GM23338 (cell line): ENCODE results near the gene AGAP1. TPM values are rescaled to one million over a fixed set of nuclear protein-coding genes. Genes with fewer than 3 reads are reported as not detected.

Experiments used
- ATAC-seq: fragments of 200-7000 bp; cut with Tn5 transposase; 3 replicates; pipeline ENCODE4 v1.9.1; 2020
- DNase-seq: peaks from one replicate; pipeline ENCODE4 v3.0.0-alpha.2; 2015; ENCODE audit warnings: low spot score
- H2AFZ ChIP-seq: fragments of 200-600 bp; sonication (generic); 2 replicates; pipeline ENCODE4 v1.8.0; 2016; ENCODE audit warnings: antibody characterized with exemption, mild to moderate bottlenecking, moderate library complexity
- H3F3A ChIP-seq: fragments of 200-600 bp; sonication (generic); replicated peaks from 2 replicates; pipeline ENCODE4 v1.8.0; 2017; ENCODE audit warnings: antibody characterized with exemption, mixed run types, low read depth
- H3K27ac ChIP-seq: fragments of 200-600 bp; sonication (generic); 2 replicates; pipeline ENCODE4 v1.6.1; 2016; ENCODE audit warnings: low read depth
- H3K27me3 ChIP-seq: fragments of 200-600 bp; sonication (generic); 2 replicates; pipeline ENCODE4 v1.8.0; 2016; ENCODE audit warnings: mild to moderate bottlenecking, mixed run types, moderate library complexity; ENCODE audit not compliant: insufficient read depth
- H3K36me3 ChIP-seq: fragments of 200-600 bp; sonication (generic); 2 replicates; pipeline ENCODE4 v1.8.0; 2016; ENCODE audit warnings: mild to moderate bottlenecking; ENCODE audit not compliant: insufficient read depth
- H3K4me1 ChIP-seq: fragments of 200-600 bp; sonication (generic); 2 replicates; pipeline ENCODE4 v1.8.0; 2016; ENCODE audit warnings: mild to moderate bottlenecking, moderate library complexity; ENCODE audit not compliant: insufficient read depth
- H3K4me2 ChIP-seq: fragments of 200-600 bp; sonication (generic); 2 replicates; pipeline ENCODE4 v1.7.1; 2017; ENCODE audit warnings: mixed run types
- H3K4me3 ChIP-seq: fragments of 200-600 bp; sonication (generic); 2 replicates; pipeline ENCODE4 v1.6.1; 2016; ENCODE audit warnings: mixed run types
- H3K79me2 ChIP-seq: fragments of 200-600 bp; sonication (generic); replicated peaks from 2 replicates; pipeline ENCODE4 v1.8.0; 2017; ENCODE audit warnings: mild to moderate bottlenecking; ENCODE audit not compliant: insufficient read depth
- H3K9me2 ChIP-seq: fragments of 200-600 bp; sonication (generic); 2 replicates; pipeline ENCODE4 v1.8.0; 2017; ENCODE audit not compliant: insufficient read depth
- H4K20me1 ChIP-seq: fragments of 200-600 bp; sonication (generic); replicated peaks from 2 replicates; pipeline ENCODE4 v1.8.0; 2017; ENCODE audit warnings: mild to moderate bottlenecking; ENCODE audit not compliant: insufficient read depth
- H3K27ac Mint-ChIP-seq: 2 replicates; pipeline ENCODE4 v1.8.0; 2020; ENCODE audit warnings: inconsistent platforms, mild to moderate bottlenecking, moderate library complexity, mixed read lengths
- H3K27me3 Mint-ChIP-seq: 3 replicates; pipeline ENCODE4 v1.8.0; 2022; ENCODE audit warnings: low read depth, mild to moderate bottlenecking, moderate library complexity, mixed read lengths, inconsistent platforms; ENCODE audit not compliant: insufficient read depth, poor library complexity
- H3K36me3 Mint-ChIP-seq: 3 replicates; pipeline ENCODE4 v1.8.0; 2021; ENCODE audit warnings: low read depth, mild to moderate bottlenecking, inconsistent platforms, moderate library complexity, mixed read lengths
- H3K4me1 Mint-ChIP-seq: 3 replicates; pipeline ENCODE4 v1.8.0; 2020; ENCODE audit warnings: mild to moderate bottlenecking, inconsistent platforms, mixed read lengths
- H3K4me3 Mint-ChIP-seq: 3 replicates; pipeline ENCODE4 v1.8.0; 2021; ENCODE audit warnings: moderate library complexity, mild to moderate bottlenecking, inconsistent platforms, mixed read lengths
- H3K9me3 Mint-ChIP-seq: 3 replicates; pipeline ENCODE4 v1.8.0; 2020; ENCODE audit warnings: moderate library complexity, mild to moderate bottlenecking, inconsistent platforms, mixed read lengths
- CREB1 ChIP-seq: fragments of 250-450 bp; sonication (Bioruptor Pico); IDR thresholded peaks from 2 replicates; pipeline ENCODE4 v1.5.0; 2020; ENCODE audit warnings: low read depth, mild to moderate bottlenecking, moderate library complexity
- EZH2phosphoT487 ChIP-seq: fragments of 200-600 bp; sonication (generic); IDR thresholded peaks from one replicate; pipeline ENCODE4 v1.8.1; 2018; ENCODE audit warnings: antibody characterized with exemption; ENCODE audit not compliant: unreplicated experiment
- JUNB ChIP-seq: IDR thresholded peaks from one replicate; pipeline ENCODE4 v1.6.1; 2016; ENCODE audit warnings: antibody characterized with exemption; ENCODE audit not compliant: unreplicated experiment
- POLR2AphosphoS5 ChIP-seq: IDR thresholded peaks from 2 replicates; pipeline ENCODE4 v1.6.1; 2016; ENCODE audit warnings: antibody characterized with exemption, low read depth
- ZNF114 ChIP-seq: fragments of 250-450 bp; sonication (Bioruptor Pico); IDR thresholded peaks from 2 replicates; pipeline ENCODE4 v1.5.0; 2020; ENCODE audit warnings: mild to moderate bottlenecking, moderate library complexity
- ZNF331 ChIP-seq: fragments of 250-450 bp; sonication (Bioruptor Pico); IDR thresholded peaks from 2 replicates; pipeline ENCODE4 v1.5.0; 2020; ENCODE audit warnings: low read depth, mild to moderate bottlenecking, moderate library complexity
- polyA plus RNA-seq: library from polyadenylated mRNA; unstranded; fragments of >200 nt; fragmentation: Nextera tagmentation; extraction: Ambion mirVana; gene quantifications from 2 replicates; pipeline ENCODE4 v1.2.1, GENCODE V29; 2016
- total RNA-seq: library from RNA; depleted of rRNA; stranded (reverse); fragments of >200 nt; shearing (Covaris generic); gene quantifications from 2 replicates; pipeline ENCODE4 v1.2.3, GENCODE V29; 2014
- TF ChIP-seq, protein P1 (sequence below): fragments of 250-450 bp; sonication (Bioruptor Pico); IDR thresholded peaks from 2 replicates; pipeline ENCODE4 v1.5.0; 2020; ENCODE audit warnings: mild to moderate bottlenecking, moderate library complexity
- TF ChIP-seq, protein P2 (sequence below), 2 experiments: fragments of 200-600 bp in 1 of 2; sonication (generic) in 1 of 2; conservative IDR thresholded peaks; 2 replicates each; pipeline versions ENCODE4 v1.5.1 to v1.6.1; 2016 to 2017; ENCODE audit warnings: antibody characterized with exemption in 2 of 2, low read depth in 2 of 2, mild to moderate bottlenecking in 2 of 2, moderate library complexity in 1 of 2
- TF ChIP-seq, protein P3 (sequence below): IDR thresholded peaks from one replicate; pipeline ENCODE4 v1.6.1; 2018; ENCODE audit warnings: antibody characterized with exemption; ENCODE audit not compliant: unreplicated experiment
- TF ChIP-seq, protein P4 (sequence below): IDR thresholded peaks from 2 replicates; pipeline ENCODE4 v1.6.1; 2016; ENCODE audit warnings: antibody characterized with exemption

Gene AGAP1
- total and polyA plus RNA-seq, 2 experiments from 2014 or later = 13.3 to 27.9 TPM

DNA sequence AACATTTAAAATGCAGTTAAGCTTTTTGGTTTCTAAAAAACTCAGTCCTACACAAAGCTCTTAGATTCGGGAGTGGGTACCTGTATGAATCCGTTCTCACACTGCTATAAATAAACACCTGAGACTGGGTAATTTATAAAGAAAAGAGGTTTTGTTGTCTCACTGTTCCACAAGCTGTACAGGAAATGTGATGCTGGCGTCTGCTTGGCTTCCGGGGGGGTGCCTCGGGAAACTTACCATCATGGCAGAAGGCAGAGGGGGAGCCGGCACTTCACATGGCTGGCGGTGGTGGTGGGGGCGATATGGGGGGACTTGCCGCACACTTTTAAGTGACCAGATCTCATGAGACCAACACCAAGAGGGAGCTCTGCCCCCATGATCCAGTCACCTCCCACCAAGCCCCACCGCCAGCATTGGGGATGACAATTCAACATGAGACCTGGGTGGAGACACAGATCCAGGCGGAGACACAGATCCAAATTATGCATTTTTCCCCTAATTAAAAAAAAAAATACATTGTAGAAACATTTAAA is 451.8 kb downstream of the AGAP1 start (continued):
- TF ChIP-seq, protein P1, sequence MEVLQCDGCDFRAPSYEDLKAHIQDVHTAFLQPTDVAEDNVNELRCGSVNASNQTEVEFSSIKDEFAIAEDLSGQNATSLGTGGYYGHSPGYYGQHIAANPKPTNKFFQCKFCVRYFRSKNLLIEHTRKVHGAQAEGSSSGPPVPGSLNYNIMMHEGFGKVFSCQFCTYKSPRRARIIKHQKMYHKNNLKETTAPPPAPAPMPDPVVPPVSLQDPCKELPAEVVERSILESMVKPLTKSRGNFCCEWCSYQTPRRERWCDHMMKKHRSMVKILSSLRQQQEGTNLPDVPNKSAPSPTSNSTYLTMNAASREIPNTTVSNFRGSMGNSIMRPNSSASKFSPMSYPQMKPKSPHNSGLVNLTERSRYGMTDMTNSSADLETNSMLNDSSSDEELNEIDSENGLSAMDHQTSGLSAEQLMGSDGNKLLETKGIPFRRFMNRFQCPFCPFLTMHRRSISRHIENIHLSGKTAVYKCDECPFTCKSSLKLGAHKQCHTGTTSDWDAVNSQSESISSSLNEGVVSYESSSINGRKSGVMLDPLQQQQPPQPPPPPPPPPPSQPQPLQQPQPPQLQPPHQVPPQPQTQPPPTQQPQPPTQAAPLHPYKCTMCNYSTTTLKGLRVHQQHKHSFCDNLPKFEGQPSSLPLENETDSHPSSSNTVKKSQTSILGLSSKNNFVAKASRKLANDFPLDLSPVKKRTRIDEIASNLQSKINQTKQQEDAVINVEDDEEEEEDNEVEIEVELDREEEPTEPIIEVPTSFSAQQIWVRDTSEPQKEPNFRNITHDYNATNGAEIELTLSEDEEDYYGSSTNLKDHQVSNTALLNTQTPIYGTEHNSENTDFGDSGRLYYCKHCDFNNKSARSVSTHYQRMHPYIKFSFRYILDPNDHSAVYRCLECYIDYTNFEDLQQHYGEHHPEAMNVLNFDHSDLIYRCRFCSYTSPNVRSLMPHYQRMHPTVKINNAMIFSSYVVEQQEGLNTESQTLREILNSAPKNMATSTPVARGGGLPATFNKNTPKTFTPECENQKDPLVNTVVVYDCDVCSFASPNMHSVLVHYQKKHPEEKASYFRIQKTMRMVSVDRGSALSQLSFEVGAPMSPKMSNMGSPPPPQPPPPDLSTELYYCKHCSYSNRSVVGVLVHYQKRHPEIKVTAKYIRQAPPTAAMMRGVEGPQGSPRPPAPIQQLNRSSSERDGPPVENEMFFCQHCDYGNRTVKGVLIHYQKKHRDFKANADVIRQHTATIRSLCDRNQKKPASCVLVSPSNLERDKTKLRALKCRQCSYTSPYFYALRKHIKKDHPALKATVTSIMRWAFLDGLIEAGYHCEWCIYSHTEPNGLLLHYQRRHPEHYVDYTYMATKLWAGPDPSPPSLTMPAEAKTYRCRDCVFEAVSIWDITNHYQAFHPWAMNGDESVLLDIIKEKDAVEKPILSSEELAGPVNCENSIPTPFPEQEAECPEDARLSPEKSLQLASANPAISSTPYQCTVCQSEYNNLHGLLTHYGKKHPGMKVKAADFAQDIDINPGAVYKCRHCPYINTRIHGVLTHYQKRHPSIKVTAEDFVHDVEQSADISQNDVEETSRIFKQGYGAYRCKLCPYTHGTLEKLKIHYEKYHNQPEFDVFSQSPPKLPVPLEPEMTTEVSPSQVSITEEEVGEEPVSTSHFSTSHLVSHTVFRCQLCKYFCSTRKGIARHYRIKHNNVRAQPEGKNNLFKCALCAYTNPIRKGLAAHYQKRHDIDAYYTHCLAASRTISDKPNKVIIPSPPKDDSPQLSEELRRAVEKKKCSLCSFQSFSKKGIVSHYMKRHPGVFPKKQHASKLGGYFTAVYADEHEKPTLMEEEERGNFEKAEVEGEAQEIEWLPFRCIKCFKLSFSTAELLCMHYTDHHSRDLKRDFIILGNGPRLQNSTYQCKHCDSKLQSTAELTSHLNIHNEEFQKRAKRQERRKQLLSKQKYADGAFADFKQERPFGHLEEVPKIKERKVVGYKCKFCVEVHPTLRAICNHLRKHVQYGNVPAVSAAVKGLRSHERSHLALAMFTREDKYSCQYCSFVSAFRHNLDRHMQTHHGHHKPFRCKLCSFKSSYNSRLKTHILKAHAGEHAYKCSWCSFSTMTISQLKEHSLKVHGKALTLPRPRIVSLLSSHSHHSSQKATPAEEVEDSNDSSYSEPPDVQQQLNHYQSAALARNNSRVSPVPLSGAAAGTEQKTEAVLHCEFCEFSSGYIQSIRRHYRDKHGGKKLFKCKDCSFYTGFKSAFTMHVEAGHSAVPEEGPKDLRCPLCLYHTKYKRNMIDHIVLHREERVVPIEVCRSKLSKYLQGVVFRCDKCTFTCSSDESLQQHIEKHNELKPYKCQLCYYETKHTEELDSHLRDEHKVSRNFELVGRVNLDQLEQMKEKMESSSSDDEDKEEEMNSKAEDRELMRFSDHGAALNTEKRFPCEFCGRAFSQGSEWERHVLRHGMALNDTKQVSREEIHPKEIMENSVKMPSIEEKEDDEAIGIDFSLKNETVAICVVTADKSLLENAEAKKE = no peak
- TF ChIP-seq POLR2AphosphoS5 (no peak), CREB1 (no peak), EZH2phosphoT487 (no peak), JUNB (no peak), ZNF331 (CRISPR knock-in tag) (no peak)

DNA sequence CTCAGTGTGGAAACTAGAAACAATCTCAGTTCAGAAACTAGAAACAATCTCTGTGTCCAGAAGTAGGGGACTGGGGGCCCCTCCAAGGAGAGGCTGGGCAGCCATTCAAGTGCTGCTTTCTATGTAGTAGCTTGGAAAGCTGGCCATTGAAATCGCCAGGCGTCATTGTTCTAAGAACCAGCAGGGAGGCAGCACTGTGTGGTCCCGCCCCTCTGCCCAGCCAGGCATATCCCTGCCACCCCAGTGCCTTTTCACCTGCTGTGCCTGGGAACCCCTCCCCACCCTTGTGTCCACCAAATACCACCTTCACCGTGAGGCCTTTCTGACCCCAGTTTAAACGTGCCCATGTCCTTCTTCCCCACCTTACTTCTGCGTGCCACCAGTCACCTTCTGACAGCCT is 452.7 kb downstream of the AGAP1 start:
- 0 out of 2 replicates have a peak, but pooled peaks cover 3% of the 10 kb centered on the region for H3K36me3 ChIP-seq
- H3K9me2 ChIP-seq = no peaks in the 10 kb centered on the region
- no peaks in the 10 kb centered on the region for H3K27me3 ChIP-seq
- H4K20me1 ChIP-seq = peaks cover 4% of the 10 kb centered on the region; the same call in 1 of the 2 replicates
- H2AFZ ChIP-seq = no peak overlapping the region
- H3K27me3 Mint-ChIP-seq = peaks cover 2% of the 10 kb centered on the region
- H3K4me1 Mint-ChIP-seq = peaks cover 27% of the 10 kb centered on the region
- H3K27ac ChIP-seq = no peak overlapping the region
- H3K4me3 Mint-ChIP-seq = no peak overlapping the region
- H3K79me2 ChIP-seq = no peaks in the 10 kb centered on the region
- DNase-seq (peak; percentile 47), ATAC-seq (peak; percentile 65)
- no peak overlapping the region for H3K4me3 ChIP-seq
- no peak overlapping the region for H3K4me2 ChIP-seq
- peaks cover 12% of the 10 kb centered on the region for H3K4me1 ChIP-seq
- H3K27ac Mint-ChIP-seq = no peak overlapping the region
- H3F3A ChIP-seq = no peaks in the 10 kb centered on the region
- H3K36me3 Mint-ChIP-seq = no peaks in the 10 kb centered on the region
- no peaks in the 10 kb centered on the region for H3K9me3 Mint-ChIP-seq
- TF ChIP-seq ZNF331 (CRISPR knock-in tag) = no peak
- TF ChIP-seq, protein P2, sequence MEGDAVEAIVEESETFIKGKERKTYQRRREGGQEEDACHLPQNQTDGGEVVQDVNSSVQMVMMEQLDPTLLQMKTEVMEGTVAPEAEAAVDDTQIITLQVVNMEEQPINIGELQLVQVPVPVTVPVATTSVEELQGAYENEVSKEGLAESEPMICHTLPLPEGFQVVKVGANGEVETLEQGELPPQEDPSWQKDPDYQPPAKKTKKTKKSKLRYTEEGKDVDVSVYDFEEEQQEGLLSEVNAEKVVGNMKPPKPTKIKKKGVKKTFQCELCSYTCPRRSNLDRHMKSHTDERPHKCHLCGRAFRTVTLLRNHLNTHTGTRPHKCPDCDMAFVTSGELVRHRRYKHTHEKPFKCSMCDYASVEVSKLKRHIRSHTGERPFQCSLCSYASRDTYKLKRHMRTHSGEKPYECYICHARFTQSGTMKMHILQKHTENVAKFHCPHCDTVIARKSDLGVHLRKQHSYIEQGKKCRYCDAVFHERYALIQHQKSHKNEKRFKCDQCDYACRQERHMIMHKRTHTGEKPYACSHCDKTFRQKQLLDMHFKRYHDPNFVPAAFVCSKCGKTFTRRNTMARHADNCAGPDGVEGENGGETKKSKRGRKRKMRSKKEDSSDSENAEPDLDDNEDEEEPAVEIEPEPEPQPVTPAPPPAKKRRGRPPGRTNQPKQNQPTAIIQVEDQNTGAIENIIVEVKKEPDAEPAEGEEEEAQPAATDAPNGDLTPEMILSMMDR (conservative IDR thresholded peaks at IDR 0.05; ENCODE audit: low read depth in 2 of 2) = no peak
- TF ChIP-seq CREB1 = no peak
- TF ChIP-seq, protein P3, sequence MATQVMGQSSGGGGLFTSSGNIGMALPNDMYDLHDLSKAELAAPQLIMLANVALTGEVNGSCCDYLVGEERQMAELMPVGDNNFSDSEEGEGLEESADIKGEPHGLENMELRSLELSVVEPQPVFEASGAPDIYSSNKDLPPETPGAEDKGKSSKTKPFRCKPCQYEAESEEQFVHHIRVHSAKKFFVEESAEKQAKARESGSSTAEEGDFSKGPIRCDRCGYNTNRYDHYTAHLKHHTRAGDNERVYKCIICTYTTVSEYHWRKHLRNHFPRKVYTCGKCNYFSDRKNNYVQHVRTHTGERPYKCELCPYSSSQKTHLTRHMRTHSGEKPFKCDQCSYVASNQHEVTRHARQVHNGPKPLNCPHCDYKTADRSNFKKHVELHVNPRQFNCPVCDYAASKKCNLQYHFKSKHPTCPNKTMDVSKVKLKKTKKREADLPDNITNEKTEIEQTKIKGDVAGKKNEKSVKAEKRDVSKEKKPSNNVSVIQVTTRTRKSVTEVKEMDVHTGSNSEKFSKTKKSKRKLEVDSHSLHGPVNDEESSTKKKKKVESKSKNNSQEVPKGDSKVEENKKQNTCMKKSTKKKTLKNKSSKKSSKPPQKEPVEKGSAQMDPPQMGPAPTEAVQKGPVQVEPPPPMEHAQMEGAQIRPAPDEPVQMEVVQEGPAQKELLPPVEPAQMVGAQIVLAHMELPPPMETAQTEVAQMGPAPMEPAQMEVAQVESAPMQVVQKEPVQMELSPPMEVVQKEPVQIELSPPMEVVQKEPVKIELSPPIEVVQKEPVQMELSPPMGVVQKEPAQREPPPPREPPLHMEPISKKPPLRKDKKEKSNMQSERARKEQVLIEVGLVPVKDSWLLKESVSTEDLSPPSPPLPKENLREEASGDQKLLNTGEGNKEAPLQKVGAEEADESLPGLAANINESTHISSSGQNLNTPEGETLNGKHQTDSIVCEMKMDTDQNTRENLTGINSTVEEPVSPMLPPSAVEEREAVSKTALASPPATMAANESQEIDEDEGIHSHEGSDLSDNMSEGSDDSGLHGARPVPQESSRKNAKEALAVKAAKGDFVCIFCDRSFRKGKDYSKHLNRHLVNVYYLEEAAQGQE = no peak
- no peak for TF ChIP-seq ZNF114
- TF ChIP-seq, protein P4, sequence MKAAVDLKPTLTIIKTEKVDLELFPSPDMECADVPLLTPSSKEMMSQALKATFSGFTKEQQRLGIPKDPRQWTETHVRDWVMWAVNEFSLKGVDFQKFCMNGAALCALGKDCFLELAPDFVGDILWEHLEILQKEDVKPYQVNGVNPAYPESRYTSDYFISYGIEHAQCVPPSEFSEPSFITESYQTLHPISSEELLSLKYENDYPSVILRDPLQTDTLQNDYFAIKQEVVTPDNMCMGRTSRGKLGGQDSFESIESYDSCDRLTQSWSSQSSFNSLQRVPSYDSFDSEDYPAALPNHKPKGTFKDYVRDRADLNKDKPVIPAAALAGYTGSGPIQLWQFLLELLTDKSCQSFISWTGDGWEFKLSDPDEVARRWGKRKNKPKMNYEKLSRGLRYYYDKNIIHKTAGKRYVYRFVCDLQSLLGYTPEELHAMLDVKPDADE = no peak
